Measurements from ENCODE around the gene CELSR1. TPM values are rescaled to one million over a fixed set of nuclear protein-coding genes. Genes with fewer than 3 reads are reported as not detected.
A peak's percentile ranks its signal among the peaks of the same experiment; 100 is the strongest.

CELSR1 gene
- polyA plus RNA-seq, 1 experiment, result 1.0 TPM

- ChIA-PET POLR2A (no interaction called here), CTCF (interaction anchor here (0.9 to 1.0 kb wide), 3 partner anchors 9 to 106 kb away, joined by 3 to 4 read pairs (median 3); no protein-coding TSS in a partner anchor)
- H3K27me3 ChIP-seq (ENCODE audit: control insufficient read depth, insufficient read depth, low read length), result no peaks in the 10 kb centered on the region; the same call in 1 of the 2 replicates
- H3K36me3 ChIP-seq (ENCODE audit: control insufficient read depth, insufficient read depth, low read length), result no peaks in the 10 kb centered on the region
- no peak for TF ChIP-seq CTCF (IDR thresholded peaks at IDR 0.05; ENCODE audit: insufficient read depth, low read depth, low read length)
- peak; percentile 30 for DNase-seq (ENCODE audit: low read depth)
- no peak overlapping the region for H3K4me3 ChIP-seq (ENCODE audit: low read depth, low read length)
Observed at GRCh38 chr22:46457502-46458488, 79.6 kb downstream of the CELSR1 start.

GRCh38 chr22:46456818-46457163 lies 80.6 kb downstream of the CELSR1 start:
- H3K36me3 ChIP-seq (ENCODE audit: control insufficient read depth, insufficient read depth, low read length), result no peaks in the 10 kb centered on the region
- no peak for DNase-seq (ENCODE audit: low read depth)
- CTCF ChIA-PET, result interaction anchor here (1.0 kb wide), 2 partner anchors 21 to 107 kb away, joined by 3 read pairs; no protein-coding TSS in a partner anchor
- no peak for TF ChIP-seq CTCF (IDR thresholded peaks at IDR 0.05; ENCODE audit: insufficient read depth, low read depth, low read length)
- POLR2A ChIA-PET, result no interaction called here
- no peak overlapping the region for H3K4me3 ChIP-seq (ENCODE audit: low read depth, low read length)
- no peaks in the 10 kb centered on the region; the same call in 1 of the 2 replicates for H3K27me3 ChIP-seq (ENCODE audit: control insufficient read depth, insufficient read depth, low read length)

- Histone ChIP-seq H3K4me3 (ENCODE audit: low read depth, low read length) (no peak overlapping the region), H3K36me3 (ENCODE audit: control insufficient read depth, insufficient read depth, low read length) (no peaks in the 10 kb centered on the region), H3K27me3 (ENCODE audit: control insufficient read depth, insufficient read depth, low read length) (no peaks in the 10 kb centered on the region; the same call in none of the 2 replicates)
- POLR2A ChIA-PET, result no interaction called here
- CTCF ChIA-PET, result no interaction called here
- TF ChIP-seq CTCF (IDR thresholded peaks at IDR 0.05; ENCODE audit: insufficient read depth, low read depth, low read length), result no peak
- DNase-seq (ENCODE audit: low read depth), result no peak
Observed at GRCh38 chr22:46455446-46455845, 82.0 kb downstream of the CELSR1 start.

- no peaks in the 10 kb centered on the region; the same call in none of the 2 replicates for H3K27me3 ChIP-seq (ENCODE audit: control insufficient read depth, insufficient read depth, low read length)
- H3K36me3 ChIP-seq (ENCODE audit: control insufficient read depth, insufficient read depth, low read length), result no peaks in the 10 kb centered on the region
- POLR2A ChIA-PET, result no interaction called here
- H3K4me3 ChIP-seq (ENCODE audit: low read depth, low read length), result no peak overlapping the region
- TF ChIP-seq CTCF (IDR thresholded peaks at IDR 0.05; ENCODE audit: insufficient read depth, low read depth, low read length), result no peak
- CTCF ChIA-PET, result interaction anchor here (0.5 kb wide), 1 partner anchor 71 kb away, joined by 6 read pairs; no protein-coding TSS in a partner anchor
- DNase-seq (ENCODE audit: low read depth), result no peak
Observed at GRCh38 chr22:46454504-46455269, 82.7 kb downstream of the CELSR1 start.
